ENCODE data around the gene GLI1.

DNA sequence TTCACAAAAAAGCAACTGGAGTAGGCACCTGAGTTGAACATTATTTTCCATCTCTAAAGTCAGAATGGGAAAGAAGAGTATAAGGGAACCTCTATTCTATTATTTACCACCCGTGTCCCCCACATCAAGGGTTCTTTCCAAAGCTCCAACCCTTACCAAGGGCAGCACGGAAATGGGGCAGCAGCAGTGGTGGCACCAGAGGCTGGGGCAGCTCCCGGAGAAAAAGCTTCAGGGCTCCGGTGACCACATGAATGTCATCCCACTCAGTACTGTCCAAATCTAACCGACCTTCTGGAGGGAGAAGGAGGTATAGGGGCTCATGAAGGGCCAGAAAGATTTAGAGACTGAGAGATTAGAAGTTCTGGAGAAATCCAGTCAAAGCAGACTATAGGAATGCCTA, 14.3 kb downstream of the GLI1 start:
- TF ChIP-seq CTCF (IDR thresholded peaks at IDR 0.05; ENCODE audit: borderline replicate concordance, extremely low read depth, low read length, poor library complexity, severe bottlenecking), result no peak
- TF ChIP-seq EZH2 (IDR thresholded peaks at IDR 0.05; ENCODE audit: borderline replicate concordance, low read depth, low read length, severe bottlenecking), result no peak
